GM18517 (cell line): ENCODE measurements around the gene FREY1.

ENCODE experiments used
- ATAC-seq: cut with Tn5 transposase; IDR thresholded peaks from one replicate; pipeline ENCODE4 v1.9.1; 2021; ENCODE audit warnings: mild to moderate bottlenecking, moderate library complexity; ENCODE audit not compliant: unreplicated experiment

The FREY1 gene, protein sequence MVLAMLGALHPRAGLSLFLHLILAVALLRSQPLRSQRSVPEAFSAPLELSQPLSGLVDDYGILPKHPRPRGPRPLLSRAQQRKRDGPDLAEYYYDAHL

DNA sequence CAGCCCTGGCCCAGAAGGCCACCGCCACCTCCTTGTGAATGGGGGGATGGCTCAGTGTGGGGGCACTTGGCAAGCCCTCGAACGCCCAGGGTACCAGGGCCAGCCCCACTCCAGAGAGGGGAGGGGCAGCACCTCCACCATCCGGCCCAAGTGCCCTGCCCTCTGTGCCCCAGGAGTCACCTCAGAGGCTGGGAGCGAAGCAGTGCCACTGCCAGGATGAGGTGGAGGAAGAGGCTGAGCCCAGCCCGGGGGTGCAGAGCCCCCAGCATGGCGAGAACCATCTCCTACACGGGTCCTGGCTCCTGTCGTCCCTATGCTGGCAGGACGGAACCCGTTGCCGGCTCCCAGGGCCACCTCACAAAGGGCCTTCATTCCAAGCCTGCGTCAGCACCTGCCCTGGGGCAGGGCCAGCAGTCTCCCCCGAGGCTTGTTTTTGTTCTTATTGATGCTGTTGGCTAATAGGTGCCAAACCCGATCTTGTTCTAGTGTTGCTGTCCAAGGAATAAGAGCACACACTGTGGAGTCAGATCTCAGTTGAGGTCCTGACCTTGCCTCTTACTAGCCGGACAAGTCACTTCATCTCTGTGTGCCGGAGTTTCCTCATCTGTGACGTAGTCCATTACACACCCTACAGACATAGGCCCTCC is at the start of gene FREY1:
Gene FREY1 (minus strand): TSS at position 307 of the 647 bp plus-strand sequence. CDS start 26 bp downstream, at position 281.
- no peak for ATAC-seq

DNA sequence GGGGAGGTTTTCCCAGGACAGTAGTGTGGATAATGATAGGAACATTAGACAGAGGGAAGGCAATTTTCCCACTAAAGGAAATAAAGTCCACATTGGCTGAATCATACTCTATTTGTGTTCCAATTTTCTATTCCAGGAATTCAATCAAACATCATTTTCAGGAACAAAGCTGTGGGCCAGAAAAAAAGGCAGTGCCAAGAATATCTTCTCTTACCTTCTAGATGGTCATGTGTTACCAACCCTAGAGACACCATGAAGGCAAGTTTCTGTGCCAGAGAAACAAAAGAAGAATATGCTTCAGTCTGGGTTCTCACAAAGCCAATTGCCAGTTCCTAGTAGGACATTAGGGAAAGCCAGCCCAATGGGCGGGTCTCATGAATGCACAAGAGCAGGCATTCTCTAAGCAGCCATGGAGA is 42.9 kb upstream of the FREY1 start:
- no peak for ATAC-seq

DNA sequence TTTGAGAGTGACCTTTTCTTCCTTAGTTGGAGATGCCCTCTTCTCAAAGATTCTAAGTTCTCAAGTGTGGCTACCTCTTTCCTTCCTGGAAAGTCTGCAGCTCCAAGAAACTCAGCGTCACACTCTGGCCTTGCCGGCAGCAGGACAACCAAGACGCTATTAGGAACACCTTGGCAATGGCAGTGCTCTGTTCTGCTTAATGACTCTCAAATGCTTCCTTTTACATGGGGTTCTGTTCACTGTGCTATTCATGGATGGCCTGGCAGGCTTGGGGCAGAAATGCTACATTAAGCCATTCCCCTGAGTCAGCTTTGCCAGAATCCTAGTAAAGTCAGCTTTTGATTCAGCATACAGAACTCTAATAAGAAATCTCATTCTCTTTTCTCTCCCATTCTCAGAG is 41.3 kb upstream of the FREY1 start:
- ATAC-seq: no peak

DNA sequence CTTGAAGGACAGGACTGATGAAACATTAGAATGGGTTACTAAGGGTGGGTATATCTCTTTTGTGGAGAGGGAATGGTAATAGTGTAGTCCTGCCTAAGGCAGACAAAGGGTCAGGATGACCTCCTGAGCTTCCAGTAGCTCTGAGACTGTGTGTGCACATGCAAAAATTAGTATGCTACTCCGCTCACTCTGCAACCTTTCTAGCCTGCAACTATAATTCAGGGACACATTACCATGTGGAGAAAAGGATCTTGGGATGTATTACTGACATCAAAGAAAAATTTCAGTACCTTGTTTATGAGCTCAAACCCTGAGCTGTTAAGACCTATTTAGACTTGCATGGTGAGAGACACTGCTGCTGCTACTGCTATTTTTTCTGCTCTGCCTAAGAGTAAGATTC is 40.8 kb upstream of the FREY1 start:
- ATAC-seq: no peak

DNA sequence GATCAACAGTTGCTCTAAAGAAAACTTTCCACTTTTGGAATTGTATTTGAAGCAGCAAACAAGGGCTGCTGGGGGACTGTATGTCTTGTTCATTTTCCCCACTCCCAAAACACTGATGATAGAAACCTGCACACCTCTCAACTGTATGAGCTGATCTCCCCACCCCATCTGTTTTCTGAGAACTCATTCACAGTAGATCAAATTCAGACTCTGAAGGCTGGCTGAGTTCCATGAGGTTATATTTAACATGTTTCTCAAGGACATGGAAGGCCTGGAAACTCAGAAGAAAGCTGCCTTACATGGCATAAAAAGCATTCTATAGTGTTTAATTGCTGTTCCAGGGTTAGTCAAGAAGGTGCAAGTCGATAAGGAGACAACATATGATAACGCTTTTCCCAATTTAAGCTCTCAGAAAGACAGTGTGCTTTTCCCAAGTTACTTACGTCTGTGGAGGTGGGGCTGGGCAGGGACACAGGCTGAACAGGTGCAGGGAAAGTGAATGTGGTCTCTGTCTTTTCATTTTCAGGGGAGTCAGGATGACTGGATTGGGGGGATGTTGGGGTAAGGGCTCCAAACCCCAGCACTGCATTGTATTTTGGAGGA is 38.4 kb upstream of the FREY1 start:
- ATAC-seq: no peak

DNA sequence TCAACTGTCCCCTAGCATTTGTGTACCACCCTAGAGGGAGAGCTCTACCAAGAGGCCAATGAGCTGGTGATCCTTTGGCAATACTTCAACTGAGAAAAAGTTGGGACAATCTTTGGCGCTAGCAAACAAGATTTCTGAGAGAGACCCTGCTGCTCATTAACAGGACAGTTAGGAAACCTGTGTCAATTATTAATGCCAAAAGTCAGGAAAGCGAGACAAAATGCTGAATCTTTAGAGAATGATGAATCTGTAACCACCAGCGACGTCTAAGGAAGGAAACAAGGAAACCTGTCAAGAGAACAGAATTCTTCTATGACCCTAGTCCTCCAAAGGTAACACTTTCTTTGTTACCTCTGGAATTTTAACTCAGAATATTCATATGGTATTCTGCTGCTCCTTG is 35.3 kb upstream of the FREY1 start:
- no peak for ATAC-seq

DNA sequence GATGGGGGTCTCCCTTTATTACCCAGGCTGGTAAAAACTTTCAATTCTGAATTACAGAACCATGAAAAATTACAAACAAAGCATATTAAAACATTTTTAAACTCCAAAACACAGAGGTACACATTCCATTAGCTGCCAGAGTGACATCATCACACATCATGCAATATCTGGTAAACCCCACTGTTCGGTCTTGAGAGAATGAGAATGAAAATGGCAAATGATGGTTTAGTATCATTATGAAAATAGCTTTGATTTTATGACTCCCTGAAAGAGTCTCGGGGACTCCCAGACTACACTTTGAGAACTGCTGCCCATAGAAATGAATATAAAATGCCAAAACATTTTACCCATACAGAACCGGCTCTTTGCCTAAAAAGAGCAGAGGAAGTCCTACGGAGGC is 34.2 kb upstream of the FREY1 start:
- no peak for ATAC-seq

DNA sequence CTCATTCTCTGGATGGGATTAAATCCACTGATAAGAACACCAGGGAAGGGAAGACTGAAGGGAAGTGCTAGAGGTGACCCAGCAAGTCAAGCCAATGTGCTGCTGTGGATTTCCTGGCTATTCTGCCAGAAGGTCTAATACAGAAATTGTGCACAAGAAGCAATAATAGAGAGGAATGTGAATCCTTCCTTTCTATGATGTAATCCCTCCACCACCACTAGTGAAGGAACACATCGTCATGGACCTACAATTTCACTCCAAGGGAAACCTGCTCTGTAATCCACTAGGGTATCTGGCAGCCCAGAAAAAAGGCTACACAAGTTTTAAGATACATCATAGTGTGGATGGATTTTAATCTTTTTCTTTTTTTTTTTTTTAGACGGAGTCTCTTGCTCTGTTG is 32.8 kb upstream of the FREY1 start:
- ATAC-seq: no peak

DNA sequence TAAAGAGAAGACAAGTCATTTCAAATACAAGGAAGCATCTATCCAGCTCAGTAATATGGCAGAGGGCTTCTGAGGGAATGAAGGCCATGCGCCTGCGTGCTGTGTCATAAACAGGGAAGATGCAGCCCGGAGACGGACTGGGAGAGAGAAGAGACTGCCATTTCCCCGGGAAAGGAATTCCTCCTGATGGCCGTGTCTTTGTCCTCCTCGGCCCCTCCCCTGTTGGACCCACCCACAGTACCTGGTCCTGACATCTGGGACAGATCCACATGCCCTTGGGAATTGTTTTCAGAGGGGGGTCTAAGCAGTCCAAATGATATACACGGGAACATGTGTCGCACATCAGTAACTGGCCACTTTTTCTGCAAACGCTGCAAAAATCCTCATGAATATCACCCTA is 30.8 kb upstream of the FREY1 start:
- ATAC-seq: no peak

DNA sequence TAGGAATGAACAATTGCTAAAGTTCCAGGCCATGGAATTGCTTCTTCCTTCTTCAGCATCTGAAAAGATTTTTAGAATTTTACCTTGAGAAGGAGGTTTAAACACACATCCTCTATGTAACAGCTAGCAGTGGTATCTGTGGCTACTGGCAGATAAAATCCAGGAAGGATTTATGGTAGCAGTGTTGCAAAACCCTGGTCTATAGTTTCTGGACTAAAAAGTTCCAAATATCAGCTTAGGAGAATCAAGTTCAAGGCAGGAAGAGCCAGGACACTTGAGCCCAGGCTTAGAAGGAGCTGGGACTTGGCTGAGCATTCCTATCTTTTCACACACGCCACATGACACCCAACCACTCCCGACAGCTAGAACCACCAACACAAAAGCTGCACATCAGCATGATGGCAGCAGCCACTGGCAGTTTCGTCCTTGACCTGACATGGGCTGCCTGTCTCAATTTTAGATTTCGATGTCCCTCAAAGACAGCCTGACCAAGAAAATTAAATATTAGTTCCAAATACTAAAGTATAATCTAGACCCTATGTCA is 29.5 kb upstream of the FREY1 start:
- ATAC-seq: no peak

DNA sequence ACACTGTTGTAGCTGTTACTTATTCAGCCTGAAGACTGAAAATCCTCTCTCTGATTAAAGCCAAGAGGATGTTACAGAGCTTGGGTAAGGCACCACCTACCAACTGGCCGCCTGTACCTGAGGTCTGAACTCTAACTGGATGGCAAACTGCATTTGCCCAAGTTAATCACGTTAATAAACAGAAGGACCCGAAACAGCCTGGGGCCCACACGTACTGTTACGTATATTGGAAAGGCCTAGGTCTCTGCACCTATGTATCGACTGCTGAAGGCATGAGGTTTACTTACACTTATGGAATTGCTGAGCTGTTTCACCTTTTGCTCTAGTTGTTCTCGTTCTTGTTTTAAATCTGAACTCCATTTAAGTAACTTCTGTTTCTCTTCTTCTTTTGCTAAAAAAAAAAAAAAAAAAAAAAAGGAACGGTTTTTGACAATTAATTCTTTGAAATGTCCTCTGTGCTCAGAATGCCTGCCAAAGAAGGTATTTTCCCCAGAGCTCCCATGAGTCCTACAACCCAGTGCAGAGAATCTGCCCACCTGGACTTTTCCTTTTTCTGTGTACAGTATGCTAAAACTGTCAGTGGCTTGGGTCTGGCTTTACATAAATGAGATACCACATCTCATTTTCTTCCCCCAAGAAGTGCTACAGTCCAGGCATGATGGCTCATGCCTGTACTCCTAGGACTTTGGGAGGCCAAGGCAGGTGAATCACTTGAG is 28.4 kb upstream of the FREY1 start:
- ATAC-seq: no peak

DNA sequence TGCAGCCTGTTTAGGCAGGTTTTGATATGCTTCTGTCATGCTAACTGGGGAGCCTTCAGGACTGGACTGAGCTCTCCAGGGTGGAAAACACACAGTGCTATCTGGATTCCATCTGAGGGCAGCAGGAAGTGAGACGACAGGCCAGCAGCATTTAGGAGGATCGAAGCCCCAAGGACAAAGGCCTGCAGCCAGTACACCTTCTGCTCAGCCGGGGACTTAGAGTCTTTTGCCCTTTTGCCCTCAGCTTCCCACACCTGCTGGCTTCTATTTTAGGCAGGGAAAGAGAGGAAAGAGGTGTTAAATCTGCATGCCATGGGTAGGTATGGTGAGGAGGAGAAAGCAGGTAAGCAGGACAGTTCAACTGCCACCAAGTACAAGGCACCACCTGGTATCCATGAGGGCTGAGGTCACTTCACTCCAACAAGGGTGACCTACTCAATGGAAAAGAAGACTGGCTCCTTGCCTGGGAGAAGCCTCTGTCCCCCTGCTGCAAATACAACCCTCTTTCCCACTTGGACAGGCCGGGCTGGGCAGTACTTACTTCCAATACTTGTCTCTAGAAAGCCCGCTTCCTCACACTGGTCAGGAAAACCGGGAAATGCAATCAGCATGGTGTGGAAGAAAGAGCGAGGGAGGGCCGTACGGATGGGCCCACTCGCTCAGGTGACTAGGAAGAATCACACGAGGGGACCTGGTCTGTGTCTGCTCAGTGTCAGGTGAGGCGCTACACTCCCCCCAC is 27.7 kb upstream of the FREY1 start:
- no peak for ATAC-seq

DNA sequence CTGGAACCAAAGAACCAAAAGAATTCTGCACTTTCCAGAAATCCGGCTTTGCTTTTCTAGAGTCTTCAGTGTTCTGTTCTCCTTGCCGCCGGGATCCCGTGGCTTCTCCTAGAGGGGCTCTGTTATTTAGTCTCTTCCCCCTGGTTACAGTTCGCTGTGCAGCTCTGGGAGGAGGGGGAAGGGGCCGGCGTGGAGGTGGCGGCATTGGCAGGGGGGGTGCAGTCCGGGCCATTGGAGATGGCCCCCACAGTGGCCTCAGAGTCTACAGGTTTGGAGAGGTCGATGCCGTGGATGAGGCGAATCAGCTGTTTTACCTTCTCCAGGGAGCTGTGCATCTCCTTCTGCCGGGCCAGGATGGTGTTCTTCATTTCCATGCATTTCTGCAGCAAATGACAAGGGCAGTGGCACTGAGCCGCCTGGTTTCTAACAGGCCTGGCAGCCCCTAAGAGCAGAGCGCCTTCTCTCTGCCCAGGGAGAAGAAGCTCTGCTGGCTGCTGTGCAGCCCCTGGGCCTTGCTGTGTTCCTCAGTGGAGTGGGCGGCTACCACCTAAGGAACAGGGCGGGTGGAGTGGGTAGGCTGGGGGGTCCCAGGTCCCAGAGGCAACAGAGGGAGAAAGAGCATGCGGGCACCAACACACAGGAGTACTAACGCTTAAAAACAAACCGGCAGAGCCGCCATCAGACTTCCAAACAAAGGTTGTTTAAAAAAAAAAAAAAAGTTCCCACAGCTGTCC is 26.9 kb upstream of the FREY1 start:
- ATAC-seq: no peak

DNA sequence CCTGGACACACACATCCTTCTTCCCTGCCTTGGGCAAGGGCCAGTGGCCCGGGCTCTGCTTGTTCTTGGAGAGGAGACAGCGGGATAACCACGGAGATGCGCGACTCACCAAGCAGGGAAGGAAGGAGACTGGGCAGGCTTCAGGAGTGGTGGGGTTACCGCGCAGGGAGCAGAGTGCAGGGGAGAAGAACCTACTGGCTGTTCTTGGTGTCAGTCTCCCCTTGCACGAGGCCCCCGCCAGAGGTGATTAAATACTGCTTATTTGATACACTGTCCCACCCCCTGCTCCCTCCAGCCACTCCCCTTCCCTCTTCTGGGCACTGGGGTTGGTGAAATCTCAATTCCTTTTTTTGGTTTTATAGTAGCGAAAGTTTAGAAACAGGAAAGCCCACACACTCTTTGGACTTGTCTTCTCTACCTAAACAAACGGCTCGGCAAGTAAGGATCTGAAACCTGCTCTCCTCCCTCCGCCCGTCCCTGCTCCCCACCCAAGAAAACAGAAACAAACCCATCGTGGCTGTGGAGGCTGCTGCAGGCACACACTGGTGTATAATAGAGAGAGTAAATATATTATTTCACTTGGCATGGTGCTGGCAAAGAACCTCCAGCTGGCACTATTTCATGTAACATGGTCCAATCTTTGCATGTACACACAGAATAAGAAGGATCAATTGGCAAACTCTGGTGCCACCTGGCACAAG is 26.2 kb upstream of the FREY1 start:
- ATAC-seq: peak; percentile 35

DNA sequence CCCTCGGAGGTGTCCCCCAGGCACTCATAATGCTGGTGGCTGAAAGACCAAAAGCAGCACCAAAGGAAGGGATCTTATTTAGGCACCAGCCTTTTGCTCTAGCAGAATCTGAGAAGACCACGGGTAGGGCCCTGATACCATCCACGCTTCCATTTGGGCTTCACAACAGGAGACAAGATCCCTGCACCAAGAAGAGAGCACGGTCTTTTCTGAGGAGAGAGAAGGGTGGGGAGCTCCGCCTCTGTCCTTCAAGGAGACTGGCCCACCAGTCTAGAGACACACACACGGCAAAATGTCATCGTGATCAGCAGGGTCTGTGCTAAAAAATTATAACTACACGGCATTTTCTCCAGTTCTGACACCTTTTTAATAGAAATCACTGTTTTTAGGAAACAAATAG is 25.1 kb upstream of the FREY1 start:
- ATAC-seq: no peak

DNA sequence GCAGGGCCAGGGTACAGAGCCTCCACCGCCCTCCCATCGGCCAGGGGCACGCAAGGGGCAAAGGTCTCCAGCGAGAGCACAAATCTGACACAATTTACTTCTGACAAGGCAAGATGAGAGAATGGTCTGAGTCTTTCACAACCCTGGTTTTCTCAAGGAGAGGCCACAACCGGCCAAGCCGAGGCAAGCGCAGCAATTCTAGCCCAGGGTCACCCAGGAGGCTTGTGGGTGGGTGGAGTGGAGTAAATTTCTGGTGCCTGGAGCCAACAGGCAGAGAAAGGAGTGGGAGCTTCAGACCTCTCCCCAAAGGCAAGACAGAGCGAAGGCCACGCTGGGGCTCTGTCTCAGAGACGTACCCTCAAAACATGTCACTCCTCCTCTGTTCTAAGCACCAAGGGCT is 24.7 kb upstream of the FREY1 start:
- no peak for ATAC-seq

DNA sequence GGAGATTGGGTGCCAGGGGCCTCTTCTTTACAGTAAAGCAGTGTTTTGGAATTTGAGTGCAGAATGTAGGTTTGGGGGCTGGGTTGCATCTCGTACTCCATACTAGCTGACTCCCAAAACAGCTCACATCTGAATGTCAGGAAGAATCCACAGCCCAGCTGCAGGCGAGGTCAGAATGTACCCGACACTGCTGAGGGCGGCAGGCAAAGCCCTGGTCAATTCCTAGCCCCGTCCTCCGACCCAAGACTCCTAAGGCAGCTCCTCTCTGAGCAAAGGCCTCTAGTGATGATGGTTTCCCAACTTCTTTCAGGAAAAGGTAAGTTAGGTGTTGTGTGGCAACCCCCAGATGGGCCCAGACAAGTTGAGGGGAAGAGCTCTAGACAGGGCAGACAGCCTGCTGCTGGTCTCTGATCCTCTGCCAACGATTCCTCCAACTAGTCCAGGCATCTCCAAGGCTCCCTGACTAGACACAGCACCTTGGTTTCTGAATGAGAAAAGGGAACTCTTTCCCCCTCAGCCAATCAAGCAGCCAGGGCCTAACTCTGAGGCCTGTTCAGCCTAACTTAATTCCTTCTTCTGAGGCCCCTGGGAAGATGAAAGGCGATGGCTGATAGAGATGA is 24.0 kb upstream of the FREY1 start:
- ATAC-seq: no peak

DNA sequence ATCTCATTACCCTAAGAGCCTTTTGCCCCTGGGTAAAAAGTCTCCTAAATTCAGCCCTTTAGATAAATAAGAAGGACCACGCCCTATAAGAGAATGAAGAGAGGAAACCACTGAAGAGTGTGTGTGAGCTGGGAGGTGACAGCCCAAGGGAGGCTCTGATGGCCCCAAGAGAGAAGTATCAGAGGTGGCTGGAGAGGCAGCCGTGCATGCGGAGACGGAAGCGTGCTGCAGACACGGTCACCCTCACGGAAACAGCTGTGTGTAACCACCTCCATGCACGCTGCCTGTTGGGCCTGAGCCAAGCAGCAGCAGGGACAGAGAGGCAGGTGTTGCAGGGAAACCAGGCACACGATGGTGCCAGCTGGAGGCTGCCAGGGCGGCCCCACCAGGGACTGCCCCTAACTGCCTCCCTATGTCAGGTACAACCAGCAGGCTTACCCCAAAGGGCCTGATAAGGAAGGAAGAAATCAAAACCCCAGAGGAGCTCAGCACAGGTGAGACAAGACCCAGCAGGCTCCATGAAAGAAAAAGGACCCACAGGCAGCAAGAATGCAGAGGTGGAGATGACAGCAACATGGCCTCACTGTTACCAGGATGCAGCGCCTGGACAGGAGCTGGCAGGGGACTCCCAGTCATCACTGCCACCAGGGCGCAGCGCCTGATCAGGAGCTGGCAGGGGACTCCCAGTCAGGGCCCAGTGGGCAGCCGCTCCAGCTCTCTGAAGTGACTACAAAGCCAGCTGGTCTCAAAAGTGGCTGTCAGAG is 23.1 kb upstream of the FREY1 start:
- ATAC-seq: peak; percentile 93
